Measurements from ENCODE around the gene TPTE. TPM values are rescaled to one million over a fixed set of nuclear protein-coding genes. Genes with fewer than 3 reads are reported as not detected.
"Not testable (repeated sequence)": the region's sequence is repeated elsewhere in the genome, so short reads cannot be mapped to it uniquely, and the experiment has no call there.

Gene TPTE
- polyA plus RNA-seq, 2 of the 4 experiments (the other 2 are of a cell fraction) = not detected

DNA sequence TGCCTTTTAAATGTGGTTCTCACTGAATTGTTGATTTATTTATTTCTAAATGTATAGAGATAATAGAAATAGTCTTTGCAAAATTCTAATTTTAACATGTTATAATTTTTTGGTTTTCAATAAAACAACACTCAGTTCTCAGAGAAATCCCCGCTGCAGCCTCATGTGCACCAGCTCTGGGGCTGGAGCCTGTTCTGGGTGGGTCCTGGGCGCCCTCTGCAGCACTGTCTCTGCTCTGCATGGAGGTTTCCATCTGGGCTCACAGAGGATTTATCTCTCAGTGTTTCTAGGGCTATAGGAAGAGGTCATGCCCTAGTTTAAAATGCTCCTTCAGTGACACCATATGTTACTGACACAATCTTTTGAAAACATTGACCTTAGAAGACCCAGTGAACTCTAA lies 128.9 kb downstream of the TPTE start:
- H3K9me3 ChIP-seq; FAIRE-seq; DNase-seq (ENCODE audit: low read depth in 1 of 2, low spot score in 1 of 2); H3K27ac ChIP-seq; POLR2A ChIA-PET; CTCF ChIA-PET; ATAC-seq; H3K4me3 ChIP-seq; H3K4me2 ChIP-seq; H3K4me1 ChIP-seq: not testable (repeated sequence)
- WGBS (ENCODE audit: missing lambda C conversion rate) = 3% methylated on average over 2 of the region's 2 CpGs

Small RNA genes lying within 50 kb of the gene (small RNA-seq; reads per million reads assigned to genes)
- 0 to 1.6 (median 0) reads per million in 6 experiments for gene CYCSP41
